ENCODE results near the gene PRIMA1.

Gene PRIMA1

DNA sequence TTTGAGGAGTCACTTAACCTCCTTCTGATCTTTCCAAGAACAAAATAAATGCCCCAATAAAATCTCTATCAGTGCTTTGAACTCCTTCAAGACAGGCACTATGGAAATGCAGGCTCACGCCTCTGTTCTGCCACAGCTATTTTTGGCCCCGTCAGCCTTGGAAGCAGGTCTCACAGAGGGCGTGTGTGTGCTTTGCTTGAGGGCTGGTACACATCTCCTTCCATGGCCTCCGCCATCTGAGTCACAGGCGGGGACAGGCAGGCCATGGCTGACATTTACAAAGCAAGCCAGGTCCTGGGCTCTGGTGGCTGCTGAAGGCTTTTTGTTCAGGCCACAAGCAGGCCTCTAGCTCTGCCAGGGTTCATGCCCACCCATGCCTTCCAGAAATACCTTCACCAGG is 16.0 kb downstream of the PRIMA1 start:
- Histone ChIP-seq H3K4me1 (ENCODE audit: control insufficient read depth, insufficient read depth, low read length) (peaks cover 24% of the 10 kb centered on the region), H3K4me3 (ENCODE audit: low read length) (no peak overlapping the region), H3K27ac (ENCODE audit: low read depth, low read length) (peak overlapping the region; percentile 67), H3K27me3 (ENCODE audit: control insufficient read depth, insufficient read depth, low read length) (no peaks in the 10 kb centered on the region), H3K36me3 (ENCODE audit: control insufficient read depth, insufficient read depth, low read length) (peaks cover 2% of the 10 kb centered on the region), H3K9ac (ENCODE audit: low read length) (no peak overlapping the region)

DNA sequence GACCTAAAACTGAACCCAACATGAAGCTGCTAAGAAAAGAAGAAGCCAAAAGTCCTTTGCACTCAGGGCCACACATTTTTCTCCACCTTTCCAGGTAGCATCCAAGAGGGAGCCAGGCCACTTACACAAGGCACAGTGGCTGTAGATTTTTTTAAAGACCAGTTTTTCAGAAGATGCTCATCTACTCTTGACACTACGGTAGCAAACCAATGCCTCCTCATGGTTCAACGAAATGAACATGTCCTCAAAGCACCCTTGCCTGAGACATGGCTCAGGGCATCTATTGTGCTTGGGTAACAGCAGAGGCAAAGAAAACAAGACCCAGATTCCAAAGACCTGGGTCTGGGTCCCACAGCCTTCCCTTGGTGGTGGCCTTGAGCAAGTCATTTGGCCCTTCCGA is 22.3 kb downstream of the PRIMA1 start:
- Histone ChIP-seq H3K27me3 (ENCODE audit: control insufficient read depth, insufficient read depth, low read length) (no peaks in the 10 kb centered on the region), H3K4me3 (ENCODE audit: low read length) (no peak overlapping the region), H3K36me3 (ENCODE audit: control insufficient read depth, insufficient read depth, low read length) (no peaks in the 10 kb centered on the region), H3K4me1 (ENCODE audit: control insufficient read depth, insufficient read depth, low read length) (peaks cover 43% of the 10 kb centered on the region), H3K27ac (ENCODE audit: low read depth, low read length) (no peak overlapping the region), H3K9ac (ENCODE audit: low read length) (no peak overlapping the region)

DNA sequence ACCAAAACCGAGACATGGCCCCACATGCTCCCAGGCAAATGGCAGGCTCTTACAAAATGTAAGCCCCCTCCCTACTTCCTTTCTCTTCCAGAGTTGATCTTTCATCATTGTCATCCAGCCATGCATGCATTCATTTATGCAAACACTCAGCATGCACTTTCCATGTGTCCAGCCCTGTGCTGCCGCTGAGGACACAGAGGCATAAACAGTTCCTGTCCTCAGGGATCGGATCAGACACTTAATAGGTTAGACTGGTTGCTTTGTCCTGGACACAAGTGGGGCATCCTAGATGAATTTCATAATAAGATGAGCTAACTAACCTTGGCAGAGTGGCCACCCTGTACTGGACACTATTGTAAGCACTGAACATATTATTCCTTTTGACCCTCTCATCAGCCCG is 23.1 kb downstream of the PRIMA1 start:
- Histone ChIP-seq H3K36me3 (ENCODE audit: control insufficient read depth, insufficient read depth, low read length) (no peaks in the 10 kb centered on the region), H3K9ac (ENCODE audit: low read length) (no peak overlapping the region), H3K27ac (ENCODE audit: low read depth, low read length) (peak overlapping the region; percentile 85), H3K4me3 (ENCODE audit: low read length) (no peak overlapping the region), H3K4me1 (ENCODE audit: control insufficient read depth, insufficient read depth, low read length) (peaks cover 52% of the 10 kb centered on the region), H3K27me3 (ENCODE audit: control insufficient read depth, insufficient read depth, low read length) (no peaks in the 10 kb centered on the region)

DNA sequence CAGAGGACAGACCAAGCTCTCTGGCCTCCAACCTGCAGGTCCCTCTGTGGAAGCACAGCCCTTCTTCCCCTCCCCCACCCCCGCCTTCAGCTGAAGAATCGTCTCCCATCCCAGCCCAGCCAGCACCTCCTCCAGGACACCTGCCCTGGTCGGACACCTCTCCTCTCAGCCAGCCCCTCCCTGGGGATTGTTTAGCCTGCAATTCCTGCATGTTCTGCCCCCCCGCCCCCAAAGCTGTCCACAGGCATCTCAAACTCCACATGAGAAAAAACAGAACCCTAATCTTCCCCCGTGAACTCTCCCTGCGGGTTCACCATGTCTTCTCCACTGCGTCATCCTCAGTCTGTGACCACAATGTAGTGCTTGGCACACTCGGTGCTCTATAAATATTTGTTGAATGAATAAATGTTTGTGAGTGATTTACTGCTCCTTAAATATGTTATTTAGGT is 24.1 kb downstream of the PRIMA1 start:
- Histone ChIP-seq H3K4me3 (ENCODE audit: low read length) (peak overlapping the region; percentile 38), H3K9ac (ENCODE audit: low read length) (no peak overlapping the region), H3K27ac (ENCODE audit: low read depth, low read length) (peak overlapping the region; percentile 86), H3K27me3 (ENCODE audit: control insufficient read depth, insufficient read depth, low read length) (no peaks in the 10 kb centered on the region), H3K36me3 (ENCODE audit: control insufficient read depth, insufficient read depth, low read length) (no peaks in the 10 kb centered on the region), H3K4me1 (ENCODE audit: control insufficient read depth, insufficient read depth, low read length) (peaks cover 58% of the 10 kb centered on the region)

DNA sequence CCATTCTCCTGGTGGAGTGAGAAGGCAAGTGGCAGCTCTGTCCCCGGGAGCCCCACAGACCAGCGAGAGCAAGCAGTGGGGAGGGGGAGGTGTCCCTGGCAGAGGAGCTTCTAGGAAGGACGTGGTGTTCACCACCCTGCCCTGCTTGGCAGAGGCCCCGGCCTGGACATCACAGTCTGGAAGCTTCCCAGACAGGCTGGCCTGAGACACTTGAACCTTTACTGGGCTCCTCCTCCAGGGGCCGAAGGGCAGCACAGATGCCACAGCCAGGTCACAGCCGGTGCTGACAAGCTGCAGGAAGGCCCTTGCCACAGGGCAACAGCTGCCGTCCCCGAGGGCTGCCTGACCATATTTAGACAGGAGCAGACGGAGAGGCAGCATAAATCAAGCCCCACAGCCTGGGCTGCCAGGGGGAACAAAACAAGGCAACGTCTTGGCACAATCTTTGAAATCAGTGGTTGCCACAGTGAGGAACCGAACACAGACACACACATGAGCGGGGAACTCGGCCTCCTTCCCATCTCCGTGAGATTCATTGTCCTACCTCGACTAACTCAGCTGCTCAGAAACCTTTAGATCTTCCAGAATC is 28.5 kb downstream of the PRIMA1 start:
- H3K27ac ChIP-seq (ENCODE audit: low read depth, low read length): peak overlapping the region; percentile 95

DNA sequence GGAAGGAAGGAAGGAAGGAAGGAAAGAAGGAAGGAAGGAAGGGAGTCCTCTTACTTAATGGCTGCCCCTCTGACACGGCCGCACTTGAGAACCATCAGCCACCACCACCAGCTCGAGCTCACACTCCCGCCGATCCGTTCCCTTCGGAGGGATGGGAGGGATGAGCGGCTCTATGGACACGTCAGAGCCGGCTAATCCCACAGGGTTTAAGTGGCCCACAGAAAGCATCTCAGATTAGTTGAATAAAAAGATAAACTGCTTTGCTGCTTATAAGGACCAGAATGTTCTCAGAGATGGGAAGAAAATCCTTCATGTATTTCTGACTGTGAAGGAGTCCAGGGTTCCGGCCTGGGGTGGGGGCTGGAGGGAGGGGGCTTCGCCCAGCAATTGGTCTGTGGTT is 31.1 kb downstream of the PRIMA1 start:
- Histone ChIP-seq H3K9ac (ENCODE audit: low read length) (no peak overlapping the region), H3K27ac (ENCODE audit: low read depth, low read length) (peak overlapping the region; percentile 43), H3K4me1 (ENCODE audit: control insufficient read depth, insufficient read depth, low read length) (peaks cover 37% of the 10 kb centered on the region), H3K27me3 (ENCODE audit: control insufficient read depth, insufficient read depth, low read length) (no peaks in the 10 kb centered on the region), H3K4me3 (ENCODE audit: low read length) (no peak overlapping the region), H3K36me3 (ENCODE audit: control insufficient read depth, insufficient read depth, low read length) (no peaks in the 10 kb centered on the region)

More for the DNA sequence above, 28.5 kb downstream of the PRIMA1 start:
- no peak overlapping the region for H3K9ac ChIP-seq (ENCODE audit: low read length)
- no peaks in the 10 kb centered on the region for H3K36me3 ChIP-seq (ENCODE audit: control insufficient read depth, insufficient read depth, low read length)
- peaks cover 51% of the 10 kb centered on the region for H3K4me1 ChIP-seq (ENCODE audit: control insufficient read depth, insufficient read depth, low read length)
- no peaks in the 10 kb centered on the region for H3K27me3 ChIP-seq (ENCODE audit: control insufficient read depth, insufficient read depth, low read length)
- H3K4me3 ChIP-seq (ENCODE audit: low read length): peak overlapping the region; percentile 29

DNA sequence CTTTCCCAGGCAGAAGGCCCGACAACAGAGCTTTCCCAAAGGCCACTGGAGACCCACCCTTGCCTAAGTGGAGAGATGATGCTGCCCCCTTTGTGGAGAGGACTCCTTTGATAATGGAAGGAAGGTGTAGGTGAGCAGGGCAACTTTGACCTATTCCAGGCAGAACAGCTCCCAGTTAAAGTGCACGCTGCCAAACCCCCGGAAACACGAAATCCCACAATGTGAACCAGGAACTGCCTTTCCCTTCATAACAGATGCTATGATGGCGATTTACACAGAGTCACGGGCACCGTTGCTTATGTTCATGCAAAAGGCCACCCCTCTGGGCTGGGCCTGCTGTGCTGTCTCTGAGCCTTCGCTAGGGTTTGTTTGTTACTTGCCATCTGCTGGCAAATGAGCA is 34.6 kb downstream of the PRIMA1 start:
- no peak overlapping the region for H3K27ac ChIP-seq (ENCODE audit: low read depth, low read length)
- no peak overlapping the region for H3K4me3 ChIP-seq (ENCODE audit: low read length)
- H3K27me3 ChIP-seq (ENCODE audit: control insufficient read depth, insufficient read depth, low read length): no peaks in the 10 kb centered on the region
- no peaks in the 10 kb centered on the region for H3K36me3 ChIP-seq (ENCODE audit: control insufficient read depth, insufficient read depth, low read length)
- H3K9ac ChIP-seq (ENCODE audit: low read length): no peak overlapping the region
- H3K4me1 ChIP-seq (ENCODE audit: control insufficient read depth, insufficient read depth, low read length): peaks cover 7% of the 10 kb centered on the region

DNA sequence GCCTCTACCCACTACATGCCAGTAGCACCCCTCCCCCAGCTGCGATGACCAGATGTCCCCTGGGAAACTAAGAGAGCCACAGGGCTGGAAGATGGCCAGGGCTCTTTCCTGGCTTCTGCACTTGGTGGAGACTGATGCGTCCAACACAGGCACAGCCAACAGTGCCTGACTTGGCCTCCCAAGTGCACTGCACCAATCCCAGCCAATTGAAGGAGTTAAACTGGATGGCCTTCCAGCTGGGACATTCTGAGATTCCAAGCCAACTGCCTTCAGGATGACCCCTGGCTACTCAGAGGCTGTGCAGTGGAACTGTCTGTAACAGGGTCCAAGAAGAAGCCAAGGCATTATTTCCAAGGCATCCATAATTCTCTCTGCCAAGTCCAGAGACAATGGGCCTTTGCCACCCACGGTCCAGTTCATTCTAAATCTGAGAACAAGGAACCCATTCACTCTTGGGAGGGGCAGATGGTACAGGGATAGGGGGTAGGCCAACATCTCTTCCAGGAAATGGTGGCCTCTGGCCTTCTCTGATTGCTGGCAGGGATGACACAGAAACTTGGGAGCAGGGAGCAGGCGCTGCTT is 35.2 kb downstream of the PRIMA1 start:
- Histone ChIP-seq H3K27me3 (ENCODE audit: control insufficient read depth, insufficient read depth, low read length) (no peaks in the 10 kb centered on the region), H3K36me3 (ENCODE audit: control insufficient read depth, insufficient read depth, low read length) (no peaks in the 10 kb centered on the region), H3K9ac (ENCODE audit: low read length) (no peak overlapping the region), H3K4me3 (ENCODE audit: low read length) (no peak overlapping the region), H3K4me1 (ENCODE audit: control insufficient read depth, insufficient read depth, low read length) (peaks cover 12% of the 10 kb centered on the region), H3K27ac (ENCODE audit: low read depth, low read length) (peak overlapping the region; percentile 38)

DNA sequence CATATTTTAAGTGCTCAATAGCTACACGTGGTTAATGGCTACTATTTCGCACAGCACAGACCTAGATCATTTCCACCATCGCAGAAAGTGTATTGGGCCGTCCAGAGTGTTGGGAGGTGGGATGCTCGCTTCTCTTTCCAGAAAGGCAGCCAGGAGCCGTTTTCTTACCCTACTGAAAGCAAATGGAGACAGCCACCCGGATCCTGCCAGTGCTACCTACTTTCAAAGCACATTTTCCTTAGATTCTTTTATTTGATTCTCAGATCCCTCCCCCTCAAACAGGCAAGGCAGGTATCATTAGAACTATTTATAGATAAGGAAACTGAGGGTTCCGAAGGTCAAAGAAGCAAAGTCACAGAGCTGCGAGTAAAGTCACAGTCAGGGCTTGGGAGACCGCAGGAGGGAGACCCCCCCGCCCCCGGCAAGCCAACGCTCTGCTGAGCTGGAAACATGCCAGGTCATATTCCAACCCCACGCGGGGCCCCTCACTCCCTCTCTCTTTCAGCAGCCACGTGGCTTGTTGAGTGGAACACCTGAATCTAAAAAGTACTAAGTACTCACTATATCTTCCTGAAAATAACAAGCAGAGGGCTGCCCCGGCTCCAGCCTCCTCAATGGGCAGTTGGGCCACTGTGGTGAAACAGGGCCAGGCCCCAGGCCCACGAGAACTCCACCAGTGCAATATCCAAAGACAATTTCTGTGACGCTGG is 36.2 kb downstream of the PRIMA1 start:
- Histone ChIP-seq H3K4me3 (ENCODE audit: low read length) (no peak overlapping the region), H3K36me3 (ENCODE audit: control insufficient read depth, insufficient read depth, low read length) (no peaks in the 10 kb centered on the region), H3K27me3 (ENCODE audit: control insufficient read depth, insufficient read depth, low read length) (no peaks in the 10 kb centered on the region), H3K4me1 (ENCODE audit: control insufficient read depth, insufficient read depth, low read length) (peaks cover 13% of the 10 kb centered on the region), H3K27ac (ENCODE audit: low read depth, low read length) (peak overlapping the region; percentile 38), H3K9ac (ENCODE audit: low read length) (no peak overlapping the region)

DNA sequence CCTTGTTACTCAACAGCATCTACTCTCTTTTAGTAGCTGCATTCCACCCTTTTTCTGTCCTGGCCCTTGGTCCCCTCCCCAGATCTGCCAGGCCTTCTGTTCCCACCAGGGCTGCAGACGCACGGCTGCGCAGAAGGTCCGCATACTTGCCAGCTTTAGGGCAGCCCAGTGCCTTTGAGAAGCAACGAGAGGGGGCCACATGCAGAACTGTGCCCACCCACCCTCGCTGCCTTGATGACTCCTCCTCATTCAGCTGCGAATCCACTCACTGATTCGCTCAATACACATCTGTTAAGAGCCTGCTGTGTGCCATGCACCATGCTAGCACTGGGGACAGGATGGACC is 39.2 kb downstream of the PRIMA1 start:
- Histone ChIP-seq H3K27ac (ENCODE audit: low read depth, low read length) (peak overlapping the region; percentile 51), H3K27me3 (ENCODE audit: control insufficient read depth, insufficient read depth, low read length) (no peaks in the 10 kb centered on the region), H3K9ac (ENCODE audit: low read length) (no peak overlapping the region), H3K4me1 (ENCODE audit: control insufficient read depth, insufficient read depth, low read length) (peaks cover 11% of the 10 kb centered on the region), H3K4me3 (ENCODE audit: low read length) (no peak overlapping the region), H3K36me3 (ENCODE audit: control insufficient read depth, insufficient read depth, low read length) (no peaks in the 10 kb centered on the region)

DNA sequence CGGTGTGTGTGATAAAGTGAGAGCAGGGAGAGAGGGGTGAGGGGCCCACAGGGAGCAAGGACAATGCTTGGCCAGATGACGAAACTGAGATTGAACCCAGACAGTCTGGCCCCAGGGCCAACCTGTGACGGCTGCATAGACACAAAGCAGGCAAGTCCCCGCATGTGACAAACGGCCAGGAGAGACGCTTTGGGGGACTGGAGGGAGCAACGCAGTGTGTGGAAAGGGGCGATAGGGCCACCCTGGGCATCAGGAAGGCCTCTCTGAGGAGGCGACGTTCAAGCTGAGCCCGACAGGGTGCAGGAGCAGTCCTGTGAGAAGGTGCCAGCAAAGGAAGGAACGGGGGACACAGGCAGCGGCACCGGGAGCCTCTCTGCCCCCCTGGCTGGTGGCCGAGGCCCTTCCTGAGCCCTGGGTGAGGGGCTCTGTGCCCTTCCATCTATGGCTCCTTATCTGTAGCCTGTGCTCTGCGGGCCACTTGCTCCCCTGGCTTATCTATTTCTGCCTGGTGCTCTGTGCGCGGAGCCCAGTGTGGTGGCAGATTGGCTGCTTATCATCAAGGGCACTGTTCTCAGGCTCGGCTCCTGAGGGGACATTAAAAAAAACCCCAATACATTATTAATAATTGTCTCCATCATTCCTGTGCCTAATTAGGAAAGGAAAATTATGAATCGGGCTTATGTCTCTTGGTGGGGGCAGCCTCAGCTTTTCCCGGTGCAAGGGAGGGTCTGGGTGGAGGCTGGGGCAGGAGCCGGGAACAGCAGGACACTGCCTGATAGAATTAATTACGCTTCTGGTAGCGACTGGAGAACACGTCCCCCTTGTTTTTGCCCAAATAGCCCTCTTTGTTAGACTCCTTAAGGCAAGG is 39.8 kb downstream of the PRIMA1 start:
- peaks cover 8% of the 10 kb centered on the region for H3K4me1 ChIP-seq (ENCODE audit: control insufficient read depth, insufficient read depth, low read length)

DNA sequence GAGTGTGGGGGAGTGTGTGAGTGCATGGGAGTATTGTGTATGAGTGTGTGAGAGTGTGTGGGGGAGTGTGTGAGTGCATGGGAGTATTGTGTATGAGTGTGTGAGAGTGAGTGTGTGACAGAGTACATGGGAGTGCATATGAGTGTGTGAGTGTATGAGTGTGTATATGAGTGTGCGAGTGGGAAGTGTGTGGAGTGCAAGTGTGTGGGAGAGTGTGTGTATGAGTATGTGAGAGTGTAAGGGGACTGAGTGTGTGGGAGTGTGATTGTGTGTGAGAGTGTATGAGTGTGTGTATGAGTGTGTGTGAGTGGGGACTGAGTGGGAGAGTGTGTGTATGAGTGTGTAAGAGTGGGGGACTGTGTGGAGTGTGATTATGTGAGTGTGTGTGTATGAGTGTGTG is 40.7 kb downstream of the PRIMA1 start:
- Histone ChIP-seq H3K27ac (ENCODE audit: low read depth, low read length) (peak overlapping the region; percentile 65), H3K9ac (ENCODE audit: low read length) (no peak overlapping the region), H3K27me3 (ENCODE audit: control insufficient read depth, insufficient read depth, low read length) (no peaks in the 10 kb centered on the region)

More for the DNA sequence above, 39.8 kb downstream of the PRIMA1 start:
- Histone ChIP-seq H3K27me3 (ENCODE audit: control insufficient read depth, insufficient read depth, low read length) (no peaks in the 10 kb centered on the region), H3K27ac (ENCODE audit: low read depth, low read length) (peak overlapping the region; percentile 65), H3K4me3 (ENCODE audit: low read length) (no peak overlapping the region), H3K36me3 (ENCODE audit: control insufficient read depth, insufficient read depth, low read length) (no peaks in the 10 kb centered on the region), H3K9ac (ENCODE audit: low read length) (no peak overlapping the region)

More for the DNA sequence above, 40.7 kb downstream of the PRIMA1 start:
- Histone ChIP-seq H3K4me1 (ENCODE audit: control insufficient read depth, insufficient read depth, low read length) (peaks cover 9% of the 10 kb centered on the region), H3K36me3 (ENCODE audit: control insufficient read depth, insufficient read depth, low read length) (no peaks in the 10 kb centered on the region), H3K4me3 (ENCODE audit: low read length) (no peak overlapping the region)
